Calu3 (cell line): ENCODE results near the gene TOP3A. TPM values are rescaled to one million over a fixed set of nuclear protein-coding genes. Genes with fewer than 3 reads are reported as not detected.

Experiments
- BruUV-seq: library from RNA; stranded (reverse); fragments of 400-500 nt; replicated peaks from 2 replicates; lab custom pipeline; 2021; lab: Mats Ljungman, UMichigan
- CTCF ChIA-PET: fragments of 300-600 bp; sonication (Branson Sonifier 250); formaldehyde crosslinking; loops from one replicate; lab custom pipeline; 2022; ENCODE audit warnings: antibody characterized with exemption; lab: Charles Lee
- DNase-seq: peaks from one replicate; pipeline ENCODE4 v3.0.0; 2022
- H3K27ac Mint-ChIP-seq: one replicate; pipeline ENCODE4 v1.8.0; 2022; ENCODE audit warnings: mixed read lengths; ENCODE audit not compliant: unreplicated experiment
- H3K27me3 Mint-ChIP-seq: one replicate; pipeline ENCODE4 v1.8.0; 2022; ENCODE audit warnings: mixed read lengths; ENCODE audit not compliant: unreplicated experiment
- H3K36me3 Mint-ChIP-seq: one replicate; pipeline ENCODE4 v1.8.0; 2022; ENCODE audit warnings: mild to moderate bottlenecking, moderate library complexity, mixed read lengths; ENCODE audit not compliant: insufficient read depth, unreplicated experiment
- H3K4me1 Mint-ChIP-seq: one replicate; pipeline ENCODE4 v1.8.0; 2022; ENCODE audit warnings: mild to moderate bottlenecking, low read depth, mixed read lengths; ENCODE audit not compliant: unreplicated experiment
- H3K4me3 Mint-ChIP-seq: one replicate; pipeline ENCODE4 v1.8.0; 2022; ENCODE audit warnings: mild to moderate bottlenecking, low read depth, moderate library complexity, mixed read lengths; ENCODE audit not compliant: unreplicated experiment
- H3K9me3 Mint-ChIP-seq: one replicate; pipeline ENCODE4 v1.8.0; 2022; ENCODE audit warnings: low read depth, mixed read lengths; ENCODE audit not compliant: unreplicated experiment
- CTCF ChIP-seq: fragments of 200-600 bp; IDR thresholded peaks from one replicate; pipeline ENCODE4 v1.8.0; 2022; ENCODE audit warnings: antibody characterized with exemption; ENCODE audit not compliant: unreplicated experiment
- intact Hi-C: fragments of 100-400 bp; cut with micrococcal nuclease; formaldehyde crosslinking; loops from one replicate; pipeline ENCODE4 v1.10.0; 2022; ENCODE audit not compliant: unreplicated experiment
- total RNA-seq: library from RNA; stranded (reverse); gene quantifications from 2 replicates; pipeline ENCODE4 v1.2.3, GENCODE V29; 2022

TOP3A gene
- total RNA-seq, 1 experiment from 2014 or later, result 39.7 TPM

DNA sequence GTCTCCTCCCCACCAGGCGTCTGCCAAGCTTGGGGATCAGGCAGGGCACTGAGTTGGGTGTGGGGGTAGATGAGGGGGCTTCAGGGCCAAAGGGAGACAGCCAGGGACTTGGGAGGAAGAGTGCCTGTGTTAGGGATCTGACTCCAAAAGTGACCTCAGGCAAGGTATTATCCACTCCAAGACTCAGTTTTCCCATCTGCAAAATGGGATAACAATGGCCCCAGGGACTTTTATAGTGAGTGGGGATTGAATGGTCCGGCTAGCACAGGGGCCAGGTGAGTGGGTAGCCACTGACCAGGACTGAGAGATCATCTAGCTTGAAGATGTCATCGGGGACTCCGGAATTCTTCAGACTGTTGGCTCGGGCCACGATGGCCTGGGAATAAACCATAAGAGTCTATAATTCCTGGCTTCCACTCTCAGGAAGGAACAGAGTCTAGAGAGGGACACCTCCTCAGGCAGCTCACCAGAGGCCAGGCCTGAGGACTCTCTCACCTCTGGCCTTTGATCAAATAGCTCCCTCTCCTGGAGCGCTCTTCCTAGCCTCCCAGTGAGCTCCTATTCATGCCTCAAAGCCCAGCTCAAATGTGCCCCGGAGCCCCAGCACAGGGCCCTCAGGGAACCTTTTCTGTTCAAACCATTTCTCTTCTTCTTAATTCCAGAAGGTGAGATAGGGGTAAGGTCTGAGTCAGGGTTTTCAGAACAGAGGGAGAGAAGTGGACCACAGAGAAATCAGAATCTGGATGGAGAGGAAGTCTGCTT is 59.7 kb downstream of the TOP3A start:
- no peak for DNase-seq
- BruUV-seq, result no TSS peak
- no peaks in the 10 kb centered on the region for H3K27me3 Mint-ChIP-seq
- no peaks in the 10 kb centered on the region for H3K9me3 Mint-ChIP-seq
- H3K4me1 Mint-ChIP-seq, result no peaks in the 10 kb centered on the region
- no peak for TF ChIP-seq CTCF
- intact Hi-C loops, result no loop called here
- no peak overlapping the region for H3K27ac Mint-ChIP-seq
- H3K36me3 Mint-ChIP-seq, result peaks cover 76% of the 10 kb centered on the region
- no peak overlapping the region for H3K4me3 Mint-ChIP-seq
- CTCF ChIA-PET, result no interaction called here

DNA sequence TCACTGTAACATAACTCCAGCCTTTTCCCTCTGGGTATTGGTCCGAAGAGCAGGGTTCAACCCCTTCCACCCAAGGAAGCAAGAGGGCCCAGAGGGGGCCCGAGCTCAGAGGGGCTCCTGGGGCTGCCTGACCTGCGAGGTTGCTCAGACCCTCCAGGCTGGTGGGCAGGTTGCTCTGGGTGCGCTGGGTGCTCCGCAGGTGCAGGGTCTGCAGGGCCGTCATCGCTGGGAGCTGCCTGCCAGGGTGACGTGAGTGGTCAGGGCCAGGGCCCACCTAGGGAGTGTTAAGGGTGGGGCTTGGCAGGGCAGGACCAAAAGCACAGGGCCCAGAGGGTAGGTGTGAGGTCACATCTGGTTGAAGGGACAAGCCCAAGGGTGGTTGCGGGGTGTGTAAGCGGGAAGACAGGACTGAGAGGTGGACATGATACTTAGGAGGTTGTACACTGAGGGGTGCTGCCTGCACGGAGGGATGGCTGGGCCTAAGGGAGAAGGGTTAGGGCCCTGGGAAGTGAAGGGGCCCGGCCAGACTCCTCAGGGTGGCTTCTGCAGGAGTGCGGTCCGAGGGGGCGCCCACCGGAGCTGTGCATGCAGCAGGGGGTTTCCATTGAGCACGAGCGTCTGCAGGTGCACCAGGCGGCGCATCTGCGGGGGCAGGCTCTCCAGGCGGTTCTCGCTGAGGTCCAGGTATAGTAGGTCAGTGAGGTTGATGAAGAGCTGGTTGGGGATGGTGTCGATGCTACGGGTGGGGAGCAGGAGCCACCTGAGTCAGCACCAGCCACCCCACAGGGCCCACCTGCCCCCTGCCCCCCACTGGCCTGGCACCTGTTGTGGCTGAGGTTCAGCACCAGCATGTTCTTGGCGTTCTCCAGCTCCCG is 60.6 kb downstream of the TOP3A start:
- no TSS peak for BruUV-seq
- peaks cover 69% of the 10 kb centered on the region for H3K36me3 Mint-ChIP-seq
- H3K9me3 Mint-ChIP-seq, result no peaks in the 10 kb centered on the region
- H3K27ac Mint-ChIP-seq, result no peak overlapping the region
- no peak for DNase-seq
- H3K27me3 Mint-ChIP-seq, result no peaks in the 10 kb centered on the region
- CTCF ChIA-PET, result no interaction called here
- intact Hi-C loops, result no loop called here
- TF ChIP-seq CTCF, result no peak
- no peaks in the 10 kb centered on the region for H3K4me1 Mint-ChIP-seq
- H3K4me3 Mint-ChIP-seq, result no peak overlapping the region

DNA sequence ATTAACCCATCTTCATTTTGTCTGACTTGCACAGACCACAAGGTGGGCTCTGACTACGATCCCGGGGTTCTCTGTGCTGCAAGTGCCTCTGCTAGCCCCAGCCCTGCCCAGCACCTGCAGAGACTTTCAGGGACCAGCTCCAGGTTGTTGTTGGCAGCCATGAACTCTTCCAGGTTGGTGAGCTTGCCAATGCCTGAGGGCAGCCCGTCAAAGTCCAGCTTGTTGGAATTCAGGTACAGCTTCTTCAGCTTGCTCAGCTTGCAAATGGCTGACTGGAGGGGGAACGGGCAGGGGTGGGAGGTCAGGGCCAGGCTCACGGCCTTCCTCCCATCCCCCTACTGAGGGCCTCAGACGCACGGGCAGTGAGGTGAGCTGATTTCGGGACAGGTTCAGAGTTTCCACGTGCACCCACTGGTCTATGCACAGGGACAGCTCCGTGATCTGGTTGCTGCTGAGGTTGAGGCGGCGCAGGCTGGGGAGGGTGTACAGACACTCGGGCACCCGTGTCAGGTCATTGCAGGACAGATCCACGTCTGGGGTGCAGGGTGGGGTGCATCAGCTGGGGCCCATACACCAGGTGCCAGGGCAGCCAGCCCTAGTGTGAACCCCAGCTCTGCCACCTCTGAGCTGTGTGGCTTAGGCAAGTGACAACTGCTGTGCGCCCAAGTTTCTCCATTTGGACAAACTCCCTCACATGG is 61.5 kb downstream of the TOP3A start:
- peaks cover 70% of the 10 kb centered on the region for H3K36me3 Mint-ChIP-seq
- TF ChIP-seq CTCF, result no peak
- H3K27me3 Mint-ChIP-seq, result no peaks in the 10 kb centered on the region
- no peaks in the 10 kb centered on the region for H3K4me1 Mint-ChIP-seq
- no peak overlapping the region for H3K27ac Mint-ChIP-seq
- intact Hi-C loops, result no loop called here
- H3K4me3 Mint-ChIP-seq, result no peak overlapping the region
- H3K9me3 Mint-ChIP-seq, result no peaks in the 10 kb centered on the region
- CTCF ChIA-PET, result no interaction called here
- no TSS peak for BruUV-seq
- DNase-seq, result no peak

- no peak for TF ChIP-seq CTCF
- no peak for DNase-seq
- H3K4me3 Mint-ChIP-seq, result no peak overlapping the region
- BruUV-seq, result no TSS peak
- H3K4me1 Mint-ChIP-seq, result no peaks in the 10 kb centered on the region
- no peaks in the 10 kb centered on the region for H3K27me3 Mint-ChIP-seq
- CTCF ChIA-PET, result no interaction called here
- H3K36me3 Mint-ChIP-seq, result peaks cover 67% of the 10 kb centered on the region
- no peak overlapping the region for H3K27ac Mint-ChIP-seq
- H3K9me3 Mint-ChIP-seq, result no peaks in the 10 kb centered on the region
- intact Hi-C loops, result no loop called here
These were observed 62.6 kb downstream of the TOP3A start for GRCh38 chr17:18252160-18252559.
